GM23338 (cell line): Measurements from ENCODE around the gene CX3CR1. TPM values are rescaled to one million over a fixed set of nuclear protein-coding genes. Genes with fewer than 3 reads are reported as not detected.

Experiments used
- ATAC-seq: fragments of 200-7000 bp; cut with Tn5 transposase; 3 replicates; pipeline ENCODE4 v1.9.1; 2020
- DNase-seq: peaks from one replicate; pipeline ENCODE4 v3.0.0-alpha.2; 2015; ENCODE audit warnings: low spot score
- H2AFZ ChIP-seq: fragments of 200-600 bp; sonication (generic); 2 replicates; pipeline ENCODE4 v1.8.0; 2016; ENCODE audit warnings: antibody characterized with exemption, mild to moderate bottlenecking, moderate library complexity
- H3F3A ChIP-seq: fragments of 200-600 bp; sonication (generic); replicated peaks from 2 replicates; pipeline ENCODE4 v1.8.0; 2017; ENCODE audit warnings: antibody characterized with exemption, mixed run types, low read depth
- H3K27ac ChIP-seq: fragments of 200-600 bp; sonication (generic); 2 replicates; pipeline ENCODE4 v1.6.1; 2016; ENCODE audit warnings: low read depth
- H3K27me3 ChIP-seq: fragments of 200-600 bp; sonication (generic); 2 replicates; pipeline ENCODE4 v1.8.0; 2016; ENCODE audit warnings: mild to moderate bottlenecking, mixed run types, moderate library complexity; ENCODE audit not compliant: insufficient read depth
- H3K36me3 ChIP-seq: fragments of 200-600 bp; sonication (generic); 2 replicates; pipeline ENCODE4 v1.8.0; 2016; ENCODE audit warnings: mild to moderate bottlenecking; ENCODE audit not compliant: insufficient read depth
- H3K4me1 ChIP-seq: fragments of 200-600 bp; sonication (generic); 2 replicates; pipeline ENCODE4 v1.8.0; 2016; ENCODE audit warnings: mild to moderate bottlenecking, moderate library complexity; ENCODE audit not compliant: insufficient read depth
- H3K4me2 ChIP-seq: fragments of 200-600 bp; sonication (generic); 2 replicates; pipeline ENCODE4 v1.7.1; 2017; ENCODE audit warnings: mixed run types
- H3K4me3 ChIP-seq: fragments of 200-600 bp; sonication (generic); 2 replicates; pipeline ENCODE4 v1.6.1; 2016; ENCODE audit warnings: mixed run types
- H3K79me2 ChIP-seq: fragments of 200-600 bp; sonication (generic); replicated peaks from 2 replicates; pipeline ENCODE4 v1.8.0; 2017; ENCODE audit warnings: mild to moderate bottlenecking; ENCODE audit not compliant: insufficient read depth
- H3K9me2 ChIP-seq: fragments of 200-600 bp; sonication (generic); 2 replicates; pipeline ENCODE4 v1.8.0; 2017; ENCODE audit not compliant: insufficient read depth
- H4K20me1 ChIP-seq: fragments of 200-600 bp; sonication (generic); replicated peaks from 2 replicates; pipeline ENCODE4 v1.8.0; 2017; ENCODE audit warnings: mild to moderate bottlenecking; ENCODE audit not compliant: insufficient read depth
- H3K27ac Mint-ChIP-seq: 2 replicates; pipeline ENCODE4 v1.8.0; 2020; ENCODE audit warnings: inconsistent platforms, mild to moderate bottlenecking, moderate library complexity, mixed read lengths
- H3K27me3 Mint-ChIP-seq: 3 replicates; pipeline ENCODE4 v1.8.0; 2022; ENCODE audit warnings: low read depth, mild to moderate bottlenecking, moderate library complexity, mixed read lengths, inconsistent platforms; ENCODE audit not compliant: insufficient read depth, poor library complexity
- H3K36me3 Mint-ChIP-seq: 3 replicates; pipeline ENCODE4 v1.8.0; 2021; ENCODE audit warnings: low read depth, mild to moderate bottlenecking, inconsistent platforms, moderate library complexity, mixed read lengths
- H3K4me1 Mint-ChIP-seq: 3 replicates; pipeline ENCODE4 v1.8.0; 2020; ENCODE audit warnings: mild to moderate bottlenecking, inconsistent platforms, mixed read lengths
- H3K4me3 Mint-ChIP-seq: 3 replicates; pipeline ENCODE4 v1.8.0; 2021; ENCODE audit warnings: moderate library complexity, mild to moderate bottlenecking, inconsistent platforms, mixed read lengths
- H3K9me3 Mint-ChIP-seq: 3 replicates; pipeline ENCODE4 v1.8.0; 2020; ENCODE audit warnings: moderate library complexity, mild to moderate bottlenecking, inconsistent platforms, mixed read lengths
- CTCF ChIP-seq, 2 experiments: fragments of 200-600 bp in 1 of 2; sonication (generic) in 1 of 2; conservative IDR thresholded peaks; 2 replicates each; pipeline versions ENCODE4 v1.5.1 to v1.6.1; 2016 to 2017; ENCODE audit warnings: antibody characterized with exemption in 2 of 2, low read depth in 2 of 2, mild to moderate bottlenecking in 2 of 2, moderate library complexity in 1 of 2
- EZH2 ChIP-seq: fragments of 200-600 bp; sonication (generic); IDR thresholded peaks from one replicate; pipeline ENCODE4 v1.8.0; 2017; ENCODE audit warnings: antibody characterized with exemption, mild to moderate bottlenecking, low read depth; ENCODE audit not compliant: unreplicated experiment
- EZH2phosphoT487 ChIP-seq: fragments of 200-600 bp; sonication (generic); IDR thresholded peaks from one replicate; pipeline ENCODE4 v1.8.1; 2018; ENCODE audit warnings: antibody characterized with exemption; ENCODE audit not compliant: unreplicated experiment
- JUNB ChIP-seq: IDR thresholded peaks from one replicate; pipeline ENCODE4 v1.6.1; 2016; ENCODE audit warnings: antibody characterized with exemption; ENCODE audit not compliant: unreplicated experiment
- NANOG ChIP-seq: IDR thresholded peaks from 2 replicates; pipeline ENCODE4 v1.6.1; 2016; ENCODE audit warnings: antibody characterized with exemption, borderline replicate concordance
- POLR2AphosphoS5 ChIP-seq: IDR thresholded peaks from 2 replicates; pipeline ENCODE4 v1.6.1; 2016; ENCODE audit warnings: antibody characterized with exemption, low read depth
- STAT1 ChIP-seq: IDR thresholded peaks from one replicate; pipeline ENCODE4 v1.6.1; 2016; ENCODE audit warnings: antibody characterized with exemption; ENCODE audit not compliant: unreplicated experiment
- polyA plus RNA-seq: library from polyadenylated mRNA; unstranded; fragments of >200 nt; fragmentation: Nextera tagmentation; extraction: Ambion mirVana; gene quantifications from 2 replicates; pipeline ENCODE4 v1.2.1, GENCODE V29; 2016
- total RNA-seq: library from RNA; depleted of rRNA; stranded (reverse); fragments of >200 nt; shearing (Covaris generic); gene quantifications from 2 replicates; pipeline ENCODE4 v1.2.3, GENCODE V29; 2014

CX3CR1 gene
- total and polyA plus RNA-seq, 2 experiments from 2014 or later: 0.24 to 0.42 TPM

GRCh38 chr3:39313289-39313688 is 33.5 kb upstream of the CX3CR1 start:
- H3K27ac ChIP-seq: no peak overlapping the region
- no peaks in the 10 kb centered on the region for H3K79me2 ChIP-seq
- no peaks in the 10 kb centered on the region for H3K27me3 ChIP-seq
- peaks cover 5% of the 10 kb centered on the region for H3K27me3 Mint-ChIP-seq
- TF ChIP-seq CTCF (conservative IDR thresholded peaks at IDR 0.05; ENCODE audit: low read depth in 2 of 2) (no peak), JUNB (no peak)
- peaks cover 6% of the 10 kb centered on the region; the same call in 1 of the 2 replicates for H3K9me2 ChIP-seq
- ATAC-seq: no peak
- H3K4me1 Mint-ChIP-seq: no peaks in the 10 kb centered on the region
- no peak overlapping the region for H3K27ac Mint-ChIP-seq
- no peaks in the 10 kb centered on the region for H3K36me3 ChIP-seq
- no peak for DNase-seq
- no peaks in the 10 kb centered on the region for H4K20me1 ChIP-seq
- no peaks in the 10 kb centered on the region for H3K4me1 ChIP-seq
- no peak overlapping the region for H3K4me3 Mint-ChIP-seq
- H3K4me2 ChIP-seq: no peak overlapping the region
- H3K36me3 Mint-ChIP-seq: peaks cover 6% of the 10 kb centered on the region; the same call in 1 of the 3 replicates
- H3F3A ChIP-seq: no peaks in the 10 kb centered on the region
- H2AFZ ChIP-seq: no peak overlapping the region
- H3K4me3 ChIP-seq: no peak overlapping the region
- H3K9me3 Mint-ChIP-seq: peaks cover 35% of the 10 kb centered on the region

DNA sequence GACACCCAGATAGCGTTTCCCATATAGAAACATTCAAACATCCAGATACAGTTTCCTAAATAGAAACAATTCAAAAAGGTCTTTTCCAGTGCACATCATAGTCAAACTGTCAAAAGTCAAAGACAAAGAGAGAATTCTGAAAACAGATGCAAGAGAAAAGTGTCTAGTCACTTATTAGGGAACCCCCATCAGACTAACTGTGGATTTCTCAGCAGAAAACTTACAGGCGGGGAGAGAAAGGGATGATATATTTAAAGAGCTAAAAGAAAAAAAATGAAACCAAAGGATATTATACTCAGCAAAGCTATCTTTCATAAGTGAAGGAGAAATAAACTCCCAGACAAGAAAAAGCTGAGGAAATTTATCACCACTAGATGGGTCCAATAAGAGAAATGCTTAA is 22.3 kb upstream of the CX3CR1 start:
- no peaks in the 10 kb centered on the region for H3K27me3 ChIP-seq
- H3K4me1 ChIP-seq: no peaks in the 10 kb centered on the region
- H3K79me2 ChIP-seq: no peaks in the 10 kb centered on the region
- no peak for ATAC-seq
- Mint-ChIP-seq H3K4me3 (no peak overlapping the region), H3K27me3 (peaks cover 2% of the 10 kb centered on the region), H3K27ac (no peak overlapping the region), H3K4me1 (no peaks in the 10 kb centered on the region), H3K36me3 (peaks cover 3% of the 10 kb centered on the region; the same call in 2 of the 3 replicates), H3K9me3 (peaks cover 28% of the 10 kb centered on the region)
- peaks cover 7% of the 10 kb centered on the region; the same call in 1 of the 2 replicates for H3K9me2 ChIP-seq
- DNase-seq: no peak
- H3K36me3 ChIP-seq: no peaks in the 10 kb centered on the region
- H2AFZ ChIP-seq: no peak overlapping the region
- H3F3A ChIP-seq: no peaks in the 10 kb centered on the region
- no peak overlapping the region for H3K27ac ChIP-seq
- no peak overlapping the region for H3K4me2 ChIP-seq
- TF ChIP-seq EZH2: no peak
- TF ChIP-seq NANOG: no peak
- no peak for TF ChIP-seq CTCF (conservative IDR thresholded peaks at IDR 0.05; ENCODE audit: low read depth in 2 of 2)
- no peak for TF ChIP-seq STAT1
- no peak overlapping the region for H3K4me3 ChIP-seq
- no peaks in the 10 kb centered on the region for H4K20me1 ChIP-seq

- Mint-ChIP-seq H3K36me3 (peaks cover 3% of the 10 kb centered on the region; the same call in 2 of the 3 replicates), H3K27me3 (peaks cover 2% of the 10 kb centered on the region), H3K4me1 (peaks cover 1% of the 10 kb centered on the region; the same call in 1 of the 3 replicates), H3K27ac (no peak overlapping the region), H3K9me3 (peaks cover 28% of the 10 kb centered on the region), H3K4me3 (no peak overlapping the region)
- ATAC-seq: no peak
- H3K4me1 ChIP-seq: no peaks in the 10 kb centered on the region
- no peaks in the 10 kb centered on the region for H3K36me3 ChIP-seq
- H3K9me2 ChIP-seq: peaks cover 7% of the 10 kb centered on the region; the same call in 1 of the 2 replicates
- H3K79me2 ChIP-seq: no peaks in the 10 kb centered on the region
- H3K4me3 ChIP-seq: no peak overlapping the region
- DNase-seq: no peak
- no peaks in the 10 kb centered on the region for H4K20me1 ChIP-seq
- TF ChIP-seq EZH2phosphoT487 (no peak), STAT1 (no peak), POLR2AphosphoS5 (no peak)
- no peak overlapping the region for H2AFZ ChIP-seq
- H3K4me2 ChIP-seq: no peak overlapping the region
- no peak overlapping the region for H3K27ac ChIP-seq
- no peaks in the 10 kb centered on the region for H3K27me3 ChIP-seq
- no peaks in the 10 kb centered on the region for H3F3A ChIP-seq
Observed at GRCh38 chr3:39299279-39299678, 19.4 kb upstream of the CX3CR1 start.
